Dendritic cell treated with granulocyte-macrophage colony-stimulating factor and Interleukin-4, amounts not matched to agents 40 ng/mL and 50 ng/mL, for 4 days (primary cell): Measurements from ENCODE around the gene KLHL18.

Experiments
- H3K27ac Mint-ChIP-seq: one replicate; pipeline ENCODE4 v1.8.0; 2022; ENCODE audit warnings: mild to moderate bottlenecking, mixed read lengths
- H3K27me3 Mint-ChIP-seq: one replicate; pipeline ENCODE4 v1.8.0; 2022; ENCODE audit warnings: mild to moderate bottlenecking, mixed read lengths
- H3K36me3 Mint-ChIP-seq: one replicate; pipeline ENCODE4 v1.8.0; 2022; ENCODE audit warnings: low read depth, mixed read lengths
- H3K4me1 Mint-ChIP-seq: one replicate; pipeline ENCODE4 v1.8.0; 2022; ENCODE audit warnings: low read depth, mixed read lengths
- H3K4me3 Mint-ChIP-seq: one replicate; pipeline ENCODE4 v1.8.0; 2022; ENCODE audit warnings: mild to moderate bottlenecking, moderate library complexity, mixed read lengths
- H3K9me3 Mint-ChIP-seq: one replicate; pipeline ENCODE4 v1.8.0; 2022; ENCODE audit warnings: mixed read lengths
- intact Hi-C: fragments of 100-400 bp; cut with micrococcal nuclease; formaldehyde crosslinking; loops from one replicate; pipeline ENCODE4 v1.15.0; 2022

Gene KLHL18

GRCh38 chr3:47370887-47371697 lies 88.3 kb downstream of the KLHL18 start:
- H3K36me3 Mint-ChIP-seq, result no peaks in the 10 kb centered on the region
- no peaks in the 10 kb centered on the region for H3K27me3 Mint-ChIP-seq
- H3K27ac Mint-ChIP-seq, result no peak overlapping the region
- no peaks in the 10 kb centered on the region for H3K9me3 Mint-ChIP-seq
- intact Hi-C loops, result no loop called here
- H3K4me1 Mint-ChIP-seq, result peaks cover 22% of the 10 kb centered on the region
- H3K4me3 Mint-ChIP-seq, result no peak overlapping the region

GRCh38 chr3:47374587-47374986 lies 91.8 kb downstream of the KLHL18 start:
- no peaks in the 10 kb centered on the region for H3K27me3 Mint-ChIP-seq
- no peak overlapping the region for H3K27ac Mint-ChIP-seq
- no peaks in the 10 kb centered on the region for H3K9me3 Mint-ChIP-seq
- H3K36me3 Mint-ChIP-seq, result no peaks in the 10 kb centered on the region
- H3K4me3 Mint-ChIP-seq, result no peak overlapping the region
- peaks cover 43% of the 10 kb centered on the region for H3K4me1 Mint-ChIP-seq
- intact Hi-C loops, result no loop called here

- Mint-ChIP-seq H3K4me3 (no peak overlapping the region), H3K36me3 (peaks cover 13% of the 10 kb centered on the region), H3K9me3 (no peaks in the 10 kb centered on the region), H3K4me1 (peaks cover 54% of the 10 kb centered on the region), H3K27me3 (no peaks in the 10 kb centered on the region), H3K27ac (peak overlapping the region; percentile 50)
- intact Hi-C loops, result no loop called here
These were observed 93.6 kb downstream of the KLHL18 start for GRCh38 chr3:47376393-47376792.

GRCh38 chr3:47377186-47377585 lies 94.4 kb downstream of the KLHL18 start:
- H3K4me3 Mint-ChIP-seq, result peak overlapping the region; percentile 47
- H3K36me3 Mint-ChIP-seq, result peaks cover 21% of the 10 kb centered on the region
- intact Hi-C loops, result no loop called here
- peak overlapping the region; percentile 50 for H3K27ac Mint-ChIP-seq
- H3K9me3 Mint-ChIP-seq, result no peaks in the 10 kb centered on the region
- H3K27me3 Mint-ChIP-seq, result no peaks in the 10 kb centered on the region
- H3K4me1 Mint-ChIP-seq, result peaks cover 56% of the 10 kb centered on the region

- no peak overlapping the region for H3K27ac Mint-ChIP-seq
- no peaks in the 10 kb centered on the region for H3K27me3 Mint-ChIP-seq
- H3K4me3 Mint-ChIP-seq, result no peak overlapping the region
- no peaks in the 10 kb centered on the region for H3K9me3 Mint-ChIP-seq
- H3K4me1 Mint-ChIP-seq, result peaks cover 62% of the 10 kb centered on the region
- intact Hi-C loops, result no loop called here
- peaks cover 34% of the 10 kb centered on the region for H3K36me3 Mint-ChIP-seq
These were observed 96.1 kb downstream of the KLHL18 start for GRCh38 chr3:47378869-47379268.

GRCh38 chr3:47379411-47379899 lies 96.7 kb downstream of the KLHL18 start:
- peaks cover 40% of the 10 kb centered on the region for H3K36me3 Mint-ChIP-seq
- H3K27me3 Mint-ChIP-seq, result no peaks in the 10 kb centered on the region
- intact Hi-C loops, result no loop called here
- peak overlapping the region; percentile 86 for H3K4me3 Mint-ChIP-seq
- no peaks in the 10 kb centered on the region for H3K9me3 Mint-ChIP-seq
- H3K4me1 Mint-ChIP-seq, result peaks cover 66% of the 10 kb centered on the region
- H3K27ac Mint-ChIP-seq, result peak overlapping the region; percentile 98

GRCh38 chr3:47380026-47380600 lies 97.4 kb downstream of the KLHL18 start:
- Mint-ChIP-seq H3K27me3 (no peaks in the 10 kb centered on the region), H3K4me3 (peak overlapping the region; percentile 86), H3K27ac (peak overlapping the region; percentile 98), H3K9me3 (no peaks in the 10 kb centered on the region), H3K36me3 (peaks cover 46% of the 10 kb centered on the region), H3K4me1 (peaks cover 68% of the 10 kb centered on the region)
- intact Hi-C loops, result loop anchor here (2.0 to 10.0 kb wide), 3 partner anchors 33 to 405 kb away; partner anchors contain the start of genes KIF9, KLHL18 and SMARCC1

GRCh38 chr3:47380601-47381316 lies 98.0 kb downstream of the KLHL18 start, which contains the start of gene PTPN23:
Gene PTPN23, plus strand, starts transcription at chr3:47381021. Its CDS starts 76 bp downstream, at chr3:47381097.
- H3K9me3 Mint-ChIP-seq, result no peaks in the 10 kb centered on the region
- H3K36me3 Mint-ChIP-seq, result peaks cover 52% of the 10 kb centered on the region
- no peaks in the 10 kb centered on the region for H3K27me3 Mint-ChIP-seq
- intact Hi-C loops, result loop anchor here (2.0 to 10.0 kb wide), 3 partner anchors 34 to 404 kb away; partner anchors contain the start of genes KIF9, KLHL18 and SMARCC1
- H3K4me3 Mint-ChIP-seq, result peak within 1 kb of the TSS; percentile 86
- peaks cover 72% of the 10 kb centered on the region for H3K4me1 Mint-ChIP-seq
- H3K27ac Mint-ChIP-seq, result peak within 1 kb of the TSS; percentile 98

GRCh38 chr3:47381317-47382157 lies 98.8 kb downstream of the KLHL18 start:
- H3K27ac Mint-ChIP-seq, result peak overlapping the region; percentile 98
- peak overlapping the region; percentile 86 for H3K4me3 Mint-ChIP-seq
- H3K4me1 Mint-ChIP-seq, result peaks cover 74% of the 10 kb centered on the region
- intact Hi-C loops, result loop anchor here (2.0 to 10.0 kb wide), 3 partner anchors 35 to 403 kb away; partner anchors contain the start of genes KIF9, KLHL18 and SMARCC1
- peaks cover 60% of the 10 kb centered on the region for H3K36me3 Mint-ChIP-seq
- no peaks in the 10 kb centered on the region for H3K27me3 Mint-ChIP-seq
- H3K9me3 Mint-ChIP-seq, result no peaks in the 10 kb centered on the region

- intact Hi-C loops, result loop anchor here (10.0 kb wide), 1 partner anchor 400 kb away; the partner anchor contains the start of gene SMARCC1
- H3K9me3 Mint-ChIP-seq, result no peaks in the 10 kb centered on the region
- H3K4me1 Mint-ChIP-seq, result peaks cover 55% of the 10 kb centered on the region
- H3K4me3 Mint-ChIP-seq, result no peak overlapping the region
- H3K27me3 Mint-ChIP-seq, result no peaks in the 10 kb centered on the region
- no peak overlapping the region for H3K27ac Mint-ChIP-seq
- peaks cover 87% of the 10 kb centered on the region for H3K36me3 Mint-ChIP-seq
These were observed 101.7 kb downstream of the KLHL18 start for GRCh38 chr3:47384425-47384824.

- Mint-ChIP-seq H3K9me3 (no peaks in the 10 kb centered on the region), H3K4me3 (no peak overlapping the region), H3K36me3 (peaks cover 87% of the 10 kb centered on the region), H3K4me1 (peaks cover 49% of the 10 kb centered on the region), H3K27me3 (no peaks in the 10 kb centered on the region), H3K27ac (no peak overlapping the region)
- intact Hi-C loops, result loop anchor here (10.0 kb wide), 1 partner anchor 400 kb away; the partner anchor contains the start of gene SMARCC1
These were observed 102.3 kb downstream of the KLHL18 start for GRCh38 chr3:47385007-47385406.

GRCh38 chr3:47385796-47386195 lies 103.1 kb downstream of the KLHL18 start:
- intact Hi-C loops, result loop anchor here (10.0 kb wide), 1 partner anchor 399 kb away; the partner anchor contains the start of gene SMARCC1
- peaks cover 43% of the 10 kb centered on the region for H3K4me1 Mint-ChIP-seq
- no peak overlapping the region for H3K4me3 Mint-ChIP-seq

GRCh38 chr3:47392933-47393332 lies 110.2 kb downstream of the KLHL18 start:
- Mint-ChIP-seq H3K36me3 (peaks cover 70% of the 10 kb centered on the region), H3K27me3 (no peaks in the 10 kb centered on the region), H3K4me3 (no peak overlapping the region), H3K27ac (no peak overlapping the region), H3K4me1 (peaks cover 13% of the 10 kb centered on the region), H3K9me3 (no peaks in the 10 kb centered on the region)
- intact Hi-C loops, result no loop called here

More at GRCh38 chr3:47385796-47386195, 103.1 kb downstream of the KLHL18 start:
- Mint-ChIP-seq H3K36me3 (peaks cover 86% of the 10 kb centered on the region), H3K9me3 (no peaks in the 10 kb centered on the region), H3K27me3 (no peaks in the 10 kb centered on the region), H3K27ac (peak overlapping the region; percentile 5)
